AG04450 (cell line): ENCODE measurements around the gene MBOAT2. TPM values are rescaled to one million over a fixed set of nuclear protein-coding genes. Genes with fewer than 3 reads are reported as not detected.

Source experiments
- CTCF ChIA-PET: fragments of 300-600, 350-600 bp; formaldehyde crosslinking; extraction: SDS; loops from one replicate; lab custom pipeline; 2022; ENCODE audit warnings: antibody characterized with exemption, inconsistent platforms; lab: Charles Lee
- POLR2A ChIA-PET: fragments of 350-600 bp; formaldehyde crosslinking; extraction: SDS; loops from one replicate; lab custom pipeline; 2021; ENCODE audit warnings: antibody characterized with exemption, inconsistent platforms; lab: Yijun Ruan, JAX
- DNase-seq: peaks from one replicate; pipeline ENCODE4 v3.0.0-alpha.2; 2011; ENCODE audit warnings: low read depth, low spot score
- H3K27ac ChIP-seq: one replicate; pipeline ENCODE4 v1.5.1; 2012; ENCODE audit warnings: low read depth, low read length, control low read depth
- H3K27me3 ChIP-seq: one replicate; pipeline ENCODE4 v1.6.0; 2012; ENCODE audit warnings: low read length; ENCODE audit not compliant: control insufficient read depth, insufficient read depth
- H3K4me3 ChIP-seq: 2 replicates; pipeline ENCODE4 v1.5.1; 2011; ENCODE audit warnings: mild to moderate bottlenecking, low read depth, low read length, control low read depth
- H3K9me3 ChIP-seq: 2 replicates; pipeline ENCODE4 v1.5.1; 2012; ENCODE audit warnings: low read length; ENCODE audit not compliant: control insufficient read depth, insufficient read depth
- CTCF ChIP-seq: IDR thresholded peaks from 2 replicates; pipeline ENCODE4 v1.5.1; 2011; ENCODE audit warnings: low read depth, low read length, control low read depth, inconsistent platforms
- polyA plus RNA-seq: library from polyadenylated mRNA; depleted of rRNA; stranded (reverse); fragments of >200 nt; gene quantifications from 2 replicates; pipeline ENCODE4 v1.2.3, GENCODE V29; 2011

The MBOAT2 gene
- polyA plus RNA-seq, 1 experiment: 75.2 TPM

GRCh38 chr2:9000442-9000841 lies 3.0 kb downstream of the MBOAT2 start:
- ChIA-PET CTCF (no interaction called here), POLR2A (no interaction called here)
- Histone ChIP-seq H3K9me3 (no peaks in the 10 kb centered on the region), H3K27ac (no peak overlapping the region), H3K27me3 (no peaks in the 10 kb centered on the region), H3K4me3 (no peak overlapping the region)
- DNase-seq: no peak
- TF ChIP-seq CTCF: no peak

DNA sequence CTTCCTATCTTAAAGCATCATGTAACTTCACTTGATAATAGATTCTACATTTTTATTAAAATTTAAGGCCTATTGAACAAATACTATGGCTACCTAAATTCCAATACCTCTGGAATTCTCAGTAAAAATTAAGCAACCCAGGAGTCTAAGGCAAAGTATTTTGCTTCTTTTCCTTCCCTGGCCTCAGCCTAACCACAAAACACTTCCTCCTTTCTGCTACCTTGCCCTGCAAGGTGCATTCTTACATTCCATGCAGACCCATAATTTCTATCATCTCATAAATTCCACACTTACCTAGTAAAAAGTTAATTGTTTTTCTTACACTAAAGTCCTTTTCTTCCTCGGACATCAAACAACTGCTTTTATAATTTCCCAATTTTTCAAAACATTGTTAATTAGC lies 3.7 kb downstream of the MBOAT2 start:
- no peak overlapping the region for H3K4me3 ChIP-seq
- H3K9me3 ChIP-seq: no peaks in the 10 kb centered on the region
- CTCF ChIA-PET: no interaction called here
- no peak for TF ChIP-seq CTCF
- DNase-seq: no peak
- POLR2A ChIA-PET: no interaction called here
- no peaks in the 10 kb centered on the region for H3K27me3 ChIP-seq
- H3K27ac ChIP-seq: no peak overlapping the region

DNA sequence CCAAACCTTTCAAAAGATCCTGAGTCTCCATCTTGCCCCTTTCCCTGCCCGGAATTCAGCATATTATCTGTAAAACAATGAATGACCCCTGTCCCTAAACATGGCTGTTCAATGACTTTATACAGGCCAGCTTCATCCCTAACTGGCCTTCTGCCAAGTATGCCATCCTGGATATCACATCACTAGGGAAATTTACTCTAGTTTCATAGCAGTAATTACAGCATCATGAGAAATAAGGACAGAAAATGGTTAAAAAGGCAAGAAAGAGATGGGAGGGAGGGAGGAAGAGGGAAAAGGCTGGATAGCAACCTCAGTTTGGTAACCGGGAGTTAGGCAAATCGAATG lies 4.4 kb downstream of the MBOAT2 start:
- no peak overlapping the region for H3K4me3 ChIP-seq
- ChIA-PET CTCF (no interaction called here), POLR2A (no interaction called here)
- no peak for TF ChIP-seq CTCF
- no peaks in the 10 kb centered on the region for H3K27me3 ChIP-seq
- H3K27ac ChIP-seq: no peak overlapping the region
- DNase-seq: no peak
- H3K9me3 ChIP-seq: no peaks in the 10 kb centered on the region

DNA sequence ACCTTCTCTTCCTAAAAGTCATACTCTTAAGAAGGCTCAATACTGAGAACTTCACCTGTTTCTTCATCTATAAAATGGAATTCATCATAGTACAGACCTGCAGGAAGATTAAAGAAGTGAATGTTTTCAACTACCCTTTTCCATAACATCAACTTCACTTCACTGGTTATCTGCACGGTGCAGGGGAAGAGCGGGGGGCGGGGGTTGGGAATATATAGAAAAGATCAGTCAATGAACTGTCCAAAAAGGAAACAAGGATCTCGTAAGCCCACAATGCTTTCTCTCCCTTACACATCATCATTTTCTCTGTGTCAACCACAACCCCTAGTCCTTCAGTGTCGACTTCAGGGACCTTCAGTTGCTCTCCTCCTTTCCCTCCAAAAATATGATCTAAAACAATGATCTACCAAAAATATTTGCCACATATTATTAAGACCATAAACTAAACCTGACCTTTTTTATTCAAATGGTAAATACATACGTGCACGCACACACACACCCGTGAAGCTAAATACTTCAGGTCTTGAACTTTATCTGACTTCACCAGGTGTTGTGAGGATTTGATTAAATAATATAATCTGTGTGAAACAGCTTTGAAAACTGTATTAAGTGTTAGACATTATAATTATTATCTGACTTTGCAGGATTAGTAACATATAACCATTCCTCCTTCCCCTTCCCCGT lies 4.9 kb downstream of the MBOAT2 start:
- ChIA-PET CTCF (no interaction called here), POLR2A (no interaction called here)
- H3K27me3 ChIP-seq: no peaks in the 10 kb centered on the region
- no peaks in the 10 kb centered on the region for H3K9me3 ChIP-seq
- no peak for TF ChIP-seq CTCF
- DNase-seq: no peak
- H3K4me3 ChIP-seq: no peak overlapping the region
- no peak overlapping the region for H3K27ac ChIP-seq

DNA sequence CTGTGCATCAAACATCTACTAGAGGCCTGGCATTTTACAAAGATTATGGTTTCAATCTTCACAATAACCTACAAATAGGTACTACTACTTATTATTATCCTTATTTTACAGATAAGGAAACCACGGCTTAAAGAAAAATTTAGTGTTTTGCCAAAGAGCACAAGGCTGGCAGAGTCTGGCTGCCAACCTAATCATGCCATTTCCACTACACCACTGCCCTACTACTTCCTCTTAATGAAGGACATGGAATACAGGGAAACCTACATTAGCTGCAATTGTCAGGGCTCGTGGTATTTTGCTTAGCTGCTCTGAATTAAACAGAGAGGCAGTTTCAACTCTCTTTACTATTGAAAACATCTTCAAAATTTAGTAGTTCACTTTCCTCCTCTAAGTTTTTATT lies 5.9 kb downstream of the MBOAT2 start:
- no peak for DNase-seq
- no peak for TF ChIP-seq CTCF
- no peak overlapping the region for H3K4me3 ChIP-seq
- H3K27me3 ChIP-seq: no peaks in the 10 kb centered on the region
- ChIA-PET POLR2A (no interaction called here), CTCF (no interaction called here)
- H3K27ac ChIP-seq: no peak overlapping the region
- H3K9me3 ChIP-seq: no peaks in the 10 kb centered on the region
